Left lung (tissue), 10 donors: ENCODE measurements around the gene TMC2. TPM values are rescaled to one million over a fixed set of nuclear protein-coding genes. Genes with fewer than 3 reads are reported as not detected.

Source experiments
- ATAC-seq: fragments of 200-7000 bp; cut with Tn5 transposase; one replicate; pipeline ENCODE4 v1.9.1; 2020; ENCODE audit warnings: moderate library complexity
- DNase-seq, 4 donors: peaks; one replicate each; pipeline ENCODE4 v3.0.0-alpha.2; 2013 to 2020
- H3K27ac ChIP-seq, 2 donors: fragments of 200-600 bp; sonication (generic) in 1 of 2; one replicate each; pipeline versions ENCODE4 v1.5.0 to v1.8.0; 2020 to 2021
- H3K27me3 ChIP-seq, 2 donors: fragments of 200-600 bp; sonication (generic) in 1 of 2; one replicate each; pipeline versions ENCODE4 v1.5.0 to v1.8.0; 2020 to 2021
- H3K36me3 ChIP-seq, 2 donors: fragments of 200-600 bp; sonication (generic) in 1 of 2; one replicate each; pipeline versions ENCODE4 v1.5.0 to v1.8.0; 2020 to 2021
- H3K4me1 ChIP-seq, 2 donors: fragments of 200-600 bp; one replicate each; pipeline ENCODE4 v1.8.0; 2021
- H3K4me3 ChIP-seq, 2 donors: fragments of 200-600 bp; sonication (generic) in 1 of 2; one replicate each; pipeline versions ENCODE4 v1.5.0 to v1.8.0; 2020 to 2021; ENCODE audit warnings: mild to moderate bottlenecking in 1 of 2
- H3K9me3 ChIP-seq, 2 donors: fragments of 200-600 bp; sonication (generic) in 1 of 2; one replicate each; pipeline versions ENCODE4 v1.5.0 to v1.8.0; 2020 to 2021
- intact Hi-C, 2 donors: fragments of 100-400 bp; cut with DNase I; formaldehyde crosslinking; loops; one replicate each; pipeline versions ENCODE4 v1.11.2 to v1.14.2; 2022
- polyA plus RNA-seq, 6 donors: library from polyadenylated mRNA; unstranded; fragments of 120-200 nt; gene quantifications; one replicate each; pipeline ENCODE4 v1.2.1, GENCODE V29; 2013; ENCODE audit not compliant: insufficient read length in 6 of 6
- total RNA-seq, 2 donors: library from RNA; stranded (reverse); fragmentation: NEBNext Ultra II Directional; extraction: Animal tissue kit (Norgen Biotek cat#: 25700); gene quantifications; one replicate each; pipeline ENCODE4 v1.2.1, GENCODE V29; 2021
- TF ChIP-seq, protein P1 (sequence below), 2 donors: fragments of 200-600 bp; sonication (generic) in 1 of 2; IDR thresholded peaks; one replicate each; pipeline versions ENCODE4 v1.5.0 to v1.8.0; 2021; ENCODE audit warnings: antibody characterized with exemption in 2 of 2
- donor health status: DM: no; HTN: yes; CAD: no.
- donor health status: DM: no; HTN: no; CAD: no.

The TMC2 gene
- total and polyA plus RNA-seq, 8 donors, result 0.10 to 0.37 (median 0.21) TPM; not detected in 1

DNA sequence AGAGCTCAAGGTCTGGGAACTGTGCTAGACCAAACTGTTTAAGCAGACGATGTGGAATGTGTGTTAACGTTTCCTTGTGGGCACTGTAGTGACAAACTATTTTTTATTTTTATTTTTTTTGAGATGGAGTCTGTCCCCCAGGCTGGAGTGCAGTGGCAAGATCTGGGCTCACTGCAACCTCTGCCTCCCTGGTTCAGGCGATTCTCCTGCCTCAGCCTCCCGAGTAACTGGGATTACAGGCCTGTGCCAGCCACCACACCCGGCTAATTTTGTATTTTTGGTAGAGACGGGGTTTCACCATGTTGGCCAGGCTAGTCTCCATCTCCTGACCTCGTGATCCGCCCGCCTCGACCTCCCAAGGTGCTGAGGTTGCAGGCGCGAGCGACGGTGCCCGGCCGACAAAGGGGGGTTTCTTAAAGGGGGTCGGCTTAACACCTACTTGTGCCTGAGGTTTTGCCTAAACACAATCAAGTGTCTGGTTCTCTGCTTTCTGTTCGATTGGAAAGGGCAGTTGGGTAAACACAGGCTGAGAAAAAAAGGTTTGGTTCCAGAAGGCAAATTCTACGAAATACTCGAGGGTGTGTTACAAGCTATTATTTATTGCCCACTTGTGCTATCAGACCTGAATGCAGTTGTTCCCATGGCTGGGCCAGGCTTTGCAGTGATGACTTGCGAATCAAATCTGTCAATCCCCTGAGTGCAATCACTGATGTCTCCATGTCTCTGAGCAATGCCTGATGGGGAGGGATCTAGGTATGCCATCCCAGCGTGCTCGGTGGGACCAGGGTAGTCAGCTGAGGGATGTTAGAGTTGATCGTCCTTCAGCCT is 117.4 kb downstream of the TMC2 start:
- Histone ChIP-seq H3K36me3 (peaks cover 0 to 49% of the 10 kb centered on the region in 2 donors), H3K27me3 (no peaks in the 10 kb centered on the region), H3K4me3 (peak overlapping the region; percentile 91 to 96), H3K9me3 (no peaks in the 10 kb centered on the region), H3K27ac (no peak overlapping the region), H3K4me1 (peaks cover 13 to 35% of the 10 kb centered on the region in 2 donors)
- TF ChIP-seq, protein P1, sequence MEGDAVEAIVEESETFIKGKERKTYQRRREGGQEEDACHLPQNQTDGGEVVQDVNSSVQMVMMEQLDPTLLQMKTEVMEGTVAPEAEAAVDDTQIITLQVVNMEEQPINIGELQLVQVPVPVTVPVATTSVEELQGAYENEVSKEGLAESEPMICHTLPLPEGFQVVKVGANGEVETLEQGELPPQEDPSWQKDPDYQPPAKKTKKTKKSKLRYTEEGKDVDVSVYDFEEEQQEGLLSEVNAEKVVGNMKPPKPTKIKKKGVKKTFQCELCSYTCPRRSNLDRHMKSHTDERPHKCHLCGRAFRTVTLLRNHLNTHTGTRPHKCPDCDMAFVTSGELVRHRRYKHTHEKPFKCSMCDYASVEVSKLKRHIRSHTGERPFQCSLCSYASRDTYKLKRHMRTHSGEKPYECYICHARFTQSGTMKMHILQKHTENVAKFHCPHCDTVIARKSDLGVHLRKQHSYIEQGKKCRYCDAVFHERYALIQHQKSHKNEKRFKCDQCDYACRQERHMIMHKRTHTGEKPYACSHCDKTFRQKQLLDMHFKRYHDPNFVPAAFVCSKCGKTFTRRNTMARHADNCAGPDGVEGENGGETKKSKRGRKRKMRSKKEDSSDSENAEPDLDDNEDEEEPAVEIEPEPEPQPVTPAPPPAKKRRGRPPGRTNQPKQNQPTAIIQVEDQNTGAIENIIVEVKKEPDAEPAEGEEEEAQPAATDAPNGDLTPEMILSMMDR (IDR thresholded peaks at IDR 0.05), result no peak
- intact Hi-C loops, result no loop called here
- ATAC-seq (no peak), DNase-seq (no peak)

DNA sequence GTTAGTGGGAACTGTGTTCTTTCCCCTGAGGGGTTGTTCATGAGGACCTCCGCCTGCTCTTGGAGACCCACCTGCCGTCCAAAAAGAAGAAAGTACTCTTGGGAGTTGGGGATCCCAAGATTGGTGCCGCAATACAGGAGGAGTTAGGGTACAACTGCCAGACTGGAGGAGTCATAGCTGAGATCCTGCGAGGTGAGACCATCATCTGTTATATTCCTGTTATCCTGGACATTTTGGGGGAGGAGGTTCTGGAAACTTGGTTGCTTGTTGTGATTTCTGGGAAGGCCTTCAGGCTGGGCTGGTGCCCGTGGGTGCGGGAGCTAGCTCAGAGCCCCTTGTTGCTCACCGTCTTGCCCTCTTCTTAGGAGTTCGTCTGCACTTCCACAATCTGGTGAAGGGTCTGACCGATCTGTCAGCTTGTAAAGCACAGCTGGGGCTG is 118.0 kb downstream of the TMC2 start:
- no peaks in the 10 kb centered on the region for H3K27me3 ChIP-seq

DNA sequence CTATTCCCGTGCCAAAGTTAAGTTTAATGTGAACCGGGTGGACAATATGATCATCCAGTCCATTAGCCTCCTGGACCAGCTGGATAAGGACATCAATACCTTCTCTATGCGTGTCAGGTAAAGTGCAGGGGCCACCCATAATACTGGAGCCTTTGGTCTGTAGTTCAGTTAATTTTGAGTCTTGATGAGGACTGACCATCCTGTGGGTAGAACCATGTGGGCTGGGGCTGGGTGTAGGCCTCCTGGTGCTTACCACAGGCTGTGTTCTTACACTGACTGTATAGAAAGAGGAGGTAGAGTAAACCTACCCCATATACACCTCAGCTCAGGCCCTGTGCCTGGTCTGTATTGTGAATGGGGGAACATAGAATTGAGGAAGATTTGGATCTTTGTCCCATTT is 118.5 kb downstream of the TMC2 start:
- H3K36me3 ChIP-seq, result peaks cover 0 to 60% of the 10 kb centered on the region in 2 donors
- no peaks in the 10 kb centered on the region for H3K27me3 ChIP-seq
- ATAC-seq (no peak), DNase-seq (no peak)
- no peaks in the 10 kb centered on the region for H3K9me3 ChIP-seq
- TF ChIP-seq, protein P1 (IDR thresholded peaks at IDR 0.05), result no peak
- H3K27ac ChIP-seq, result no peak overlapping the region
- H3K4me3 ChIP-seq, result peak overlapping the region in 1 of 2 donors; percentile 96
- intact Hi-C loops, result no loop called here
- peaks cover 13 to 35% of the 10 kb centered on the region in 2 donors for H3K4me1 ChIP-seq

More for the DNA sequence above, 118.0 kb downstream of the TMC2 start:
- Histone ChIP-seq H3K9me3 (no peaks in the 10 kb centered on the region), H3K4me1 (peaks cover 13 to 35% of the 10 kb centered on the region in 2 donors), H3K4me3 (peak overlapping the region in 1 of 2 donors; percentile 96), H3K36me3 (peaks cover 0 to 56% of the 10 kb centered on the region in 2 donors), H3K27ac (no peak overlapping the region)
- intact Hi-C loops, result no loop called here
- TF ChIP-seq, protein P1 (IDR thresholded peaks at IDR 0.05), result no peak
- ATAC-seq, result no peak
- DNase-seq, result no peak

DNA sequence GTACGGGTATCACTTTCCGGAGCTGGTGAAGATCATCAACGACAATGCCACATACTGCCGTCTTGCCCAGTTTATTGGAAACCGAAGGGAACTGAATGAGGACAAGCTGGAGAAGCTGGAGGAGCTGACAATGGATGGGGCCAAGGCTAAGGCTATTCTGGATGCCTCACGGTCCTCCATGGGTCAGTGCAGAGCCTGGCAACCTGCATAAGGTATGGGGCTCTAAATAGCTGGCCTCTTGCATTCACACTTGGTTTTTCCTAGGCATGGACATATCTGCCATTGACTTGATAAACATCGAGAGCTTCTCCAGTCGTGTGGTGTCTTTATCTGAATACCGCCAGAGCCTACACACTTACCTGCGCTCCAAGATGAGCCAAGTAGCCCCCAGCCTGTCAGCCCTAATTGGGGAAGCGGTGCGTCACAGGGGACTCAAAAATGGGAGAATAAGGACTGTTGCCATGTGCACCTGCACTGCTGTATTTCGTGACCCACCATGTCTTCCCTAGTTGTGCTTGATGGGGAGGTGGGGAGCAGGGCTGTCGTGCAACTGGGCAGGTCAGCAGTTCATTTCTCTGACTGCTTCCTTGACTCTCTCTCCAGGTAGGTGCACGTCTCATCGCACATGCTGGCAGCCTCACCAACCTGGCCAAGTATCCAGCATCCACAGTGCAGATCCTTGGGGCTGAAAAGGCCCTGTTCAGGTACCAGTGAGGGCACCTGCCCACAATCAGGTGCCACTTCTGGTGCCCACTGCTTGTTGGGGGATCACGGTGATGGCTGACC is 119.2 kb downstream of the TMC2 start:
- H3K4me3 ChIP-seq, result no peak overlapping the region
- intact Hi-C loops, result no loop called here
- TF ChIP-seq, protein P1 (IDR thresholded peaks at IDR 0.05), result no peak
- no peak overlapping the region for H3K27ac ChIP-seq
- H3K27me3 ChIP-seq, result no peaks in the 10 kb centered on the region
- H3K9me3 ChIP-seq, result no peaks in the 10 kb centered on the region
- ATAC-seq, result no peak
- H3K36me3 ChIP-seq, result peaks cover 0 to 67% of the 10 kb centered on the region in 2 donors
- peaks cover 13 to 35% of the 10 kb centered on the region in 2 donors for H3K4me1 ChIP-seq
- DNase-seq, result no peak
